ENCODE measurements around the gene CHRM2. TPM values are rescaled to one million over a fixed set of nuclear protein-coding genes. Genes with fewer than 3 reads are reported as not detected.

Gene CHRM2
- total RNA-seq, 2 donors from 2014 or later: 0.30 to 6.1 TPM

DNA sequence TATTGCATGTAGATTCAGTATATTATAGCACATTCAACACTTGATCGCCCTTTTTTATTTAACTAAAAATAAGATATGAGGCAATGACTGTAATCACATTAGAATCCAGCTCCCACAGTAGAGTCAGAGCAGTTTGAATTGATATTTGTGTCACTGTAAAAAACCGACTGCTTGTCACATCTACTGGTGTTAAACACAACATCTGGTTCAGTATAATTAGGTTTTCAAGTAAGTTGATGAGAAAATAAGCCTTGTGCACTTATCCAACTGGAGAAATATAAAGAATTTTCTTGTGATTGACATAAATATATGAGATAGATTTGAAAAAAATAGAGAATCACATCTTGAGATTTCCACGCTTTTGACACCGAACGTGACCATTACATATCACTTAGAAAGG, 69.0 kb downstream of the CHRM2 start:
- H3K9ac ChIP-seq (ENCODE audit: low read depth in 2 of 2, low read length in 2 of 2): no peak overlapping the region

GRCh38 chr7:136938476-136938875, 70.0 kb downstream of the CHRM2 start:
- no peak for DNase-seq
- Histone ChIP-seq H3K4me3 (no peak overlapping the region), H3K27me3 (no peaks in the 10 kb centered on the region), H3K27ac (no peak overlapping the region), H3K9ac (ENCODE audit: low read depth in 2 of 2, low read length in 2 of 2) (no peak overlapping the region), H3K36me3 (no peaks in the 10 kb centered on the region), H3K9me3 (no peaks in the 10 kb centered on the region), H3K4me1 (no peaks in the 10 kb centered on the region)
- intact Hi-C loops (cut with DNase I): no loop called here
- no peak for TF ChIP-seq CTCF (IDR thresholded peaks at IDR 0.05)

More for the DNA sequence above, 69.0 kb downstream of the CHRM2 start:
- DNase-seq: no peak
- Histone ChIP-seq H3K36me3 (no peaks in the 10 kb centered on the region), H3K27me3 (no peaks in the 10 kb centered on the region), H3K9me3 (no peaks in the 10 kb centered on the region), H3K27ac (no peak overlapping the region), H3K4me3 (no peak overlapping the region), H3K4me1 (no peaks in the 10 kb centered on the region)
- TF ChIP-seq CTCF (IDR thresholded peaks at IDR 0.05): no peak
- intact Hi-C loops (cut with DNase I): no loop called here

GRCh38 chr7:136940122-136940521, 71.7 kb downstream of the CHRM2 start:
- intact Hi-C loops (cut with DNase I): no loop called here
- H3K4me3 ChIP-seq: no peak overlapping the region
- H3K9me3 ChIP-seq: no peaks in the 10 kb centered on the region
- H3K27me3 ChIP-seq: no peaks in the 10 kb centered on the region
- no peak overlapping the region for H3K27ac ChIP-seq
- no peaks in the 10 kb centered on the region for H3K4me1 ChIP-seq
- no peak for TF ChIP-seq CTCF (IDR thresholded peaks at IDR 0.05)
- no peak overlapping the region for H3K9ac ChIP-seq (ENCODE audit: low read depth in 2 of 2, low read length in 2 of 2)
- H3K36me3 ChIP-seq: no peaks in the 10 kb centered on the region
- DNase-seq: no peak

- Histone ChIP-seq H3K9ac (ENCODE audit: low read depth in 2 of 2, low read length in 2 of 2) (no peak overlapping the region), H3K4me3 (no peak overlapping the region), H3K9me3 (no peaks in the 10 kb centered on the region), H3K36me3 (no peaks in the 10 kb centered on the region), H3K27ac (no peak overlapping the region), H3K4me1 (no peaks in the 10 kb centered on the region), H3K27me3 (no peaks in the 10 kb centered on the region)
- no peak for DNase-seq
- intact Hi-C loops (cut with DNase I): no loop called here
- no peak for TF ChIP-seq CTCF (IDR thresholded peaks at IDR 0.05)
These were observed 72.5 kb downstream of the CHRM2 start for GRCh38 chr7:136940917-136941316.

DNA sequence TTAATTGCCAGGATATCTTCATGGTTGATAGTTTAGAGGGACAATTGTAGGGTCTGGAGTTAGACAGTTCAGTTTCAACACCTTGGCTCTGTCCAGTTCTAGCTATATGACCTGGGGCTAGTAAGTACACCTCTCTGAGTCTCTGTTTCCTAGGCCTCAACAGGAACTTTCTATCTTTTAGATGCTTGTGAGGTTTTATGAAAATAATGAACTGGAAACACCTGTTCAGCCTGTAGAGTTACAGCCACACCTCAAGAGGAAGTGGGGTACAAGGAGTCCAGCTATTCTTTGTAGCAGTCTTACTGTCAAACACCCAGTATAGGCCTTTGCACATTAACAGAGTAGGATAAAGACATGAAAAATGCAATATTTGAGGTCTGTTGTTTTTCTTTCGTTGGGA, 73.4 kb downstream of the CHRM2 start:
- no peaks in the 10 kb centered on the region for H3K4me1 ChIP-seq
- no peaks in the 10 kb centered on the region for H3K9me3 ChIP-seq
- no peak for TF ChIP-seq CTCF (IDR thresholded peaks at IDR 0.05)
- no peak overlapping the region for H3K27ac ChIP-seq
- H3K4me3 ChIP-seq: no peak overlapping the region
- no peak for DNase-seq
- H3K36me3 ChIP-seq: no peaks in the 10 kb centered on the region
- H3K27me3 ChIP-seq: no peaks in the 10 kb centered on the region
- H3K9ac ChIP-seq (ENCODE audit: low read depth in 2 of 2, low read length in 2 of 2): no peak overlapping the region
- intact Hi-C loops (cut with DNase I): no loop called here

GRCh38 chr7:136942401-136942800, 73.9 kb downstream of the CHRM2 start:
- Histone ChIP-seq H3K27me3 (no peaks in the 10 kb centered on the region), H3K27ac (no peak overlapping the region), H3K4me1 (no peaks in the 10 kb centered on the region), H3K9ac (ENCODE audit: low read depth in 2 of 2, low read length in 2 of 2) (no peak overlapping the region), H3K36me3 (no peaks in the 10 kb centered on the region), H3K9me3 (no peaks in the 10 kb centered on the region), H3K4me3 (no peak overlapping the region)
- no peak for TF ChIP-seq CTCF (IDR thresholded peaks at IDR 0.05)
- no peak for DNase-seq
- intact Hi-C loops (cut with DNase I): no loop called here

All from colonic mucosa (tissue), 4 donors.